Gastroesophageal sphincter (tissue), 4 donors: ENCODE measurements around the gene IRF2. TPM values are rescaled to one million over a fixed set of nuclear protein-coding genes. Genes with fewer than 3 reads are reported as not detected.
A peak's percentile ranks its signal among the peaks of the same experiment; 100 is the strongest.

Experiments used
- ATAC-seq: fragments of 150-250 bp; one replicate; pipeline ENCODE4 v1.9.1; 2016; ENCODE audit warnings: mild to moderate bottlenecking, moderate library complexity
- H3K27ac ChIP-seq, 4 donors: fragments of 200-600 bp; sonication (generic) in 3 of 4; 1 replicate in 3 of 4; 2 replicates in 1 of 4; pipeline ENCODE4 v1.5.1; 2016 to 2019
- H3K27me3 ChIP-seq: fragments of 200-600 bp; sonication (generic); one replicate; pipeline ENCODE4 v1.5.1; 2019
- H3K36me3 ChIP-seq, 2 donors: fragments of 200-600 bp; sonication (generic); one replicate each; pipeline ENCODE4 v1.5.1; 2019; ENCODE audit warnings: control low read depth in 1 of 2
- H3K4me1 ChIP-seq, 3 donors: fragments of 200-600 bp; sonication (generic); 1 replicate in 2 of 3; 2 replicates in 1 of 3; pipeline ENCODE4 v1.5.1; 2016 to 2019; ENCODE audit warnings: control low read depth in 2 of 3
- H3K4me3 ChIP-seq, 2 donors: fragments of 200-600 bp; sonication (generic); one replicate each; pipeline ENCODE4 v1.5.1; 2019; ENCODE audit warnings: mild to moderate bottlenecking in 1 of 2, moderate library complexity in 1 of 2
- H3K9me3 ChIP-seq, 3 donors: fragments of 200-600 bp; sonication (generic); one replicate each; pipeline ENCODE4 v1.5.1; 2017 to 2019; ENCODE audit warnings: control low read depth in 2 of 3
- CTCF ChIP-seq, 4 experiments: fragments of 200-600 bp in 2 of 4; fragments of 450-650 bp in 2 of 4; sonication (generic) in 1 of 4; IDR thresholded peaks; one replicate each; pipeline ENCODE4 v1.5.1; 2017 to 2019; ENCODE audit warnings: antibody characterized with exemption in 4 of 4, mild to moderate bottlenecking in 2 of 4, moderate library complexity in 2 of 4
- EP300 ChIP-seq: sonication (generic); formaldehyde crosslinking; IDR thresholded peaks from one replicate; pipeline ENCODE4 v1.6.1; 2017; ENCODE audit warnings: antibody characterized with exemption, mild to moderate bottlenecking
- POLR2A ChIP-seq, 2 donors: fragments of 450-650 bp; IDR thresholded peaks; one replicate each; pipeline ENCODE4 v1.6.1; 2017; ENCODE audit warnings: antibody characterized with exemption in 2 of 2, mild to moderate bottlenecking in 2 of 2, moderate library complexity in 1 of 2
- POLR2AphosphoS5 ChIP-seq: sonication (generic); formaldehyde crosslinking; IDR thresholded peaks from one replicate; pipeline ENCODE4 v1.6.1; 2017; ENCODE audit warnings: antibody characterized with exemption
- WGBS, 2 donors: methylation state at CpG; one replicate each; pipeline ENCODE4 v1.1.5; 2018; ENCODE audit warnings: low coverage in 1 of 2; 5-methylcytosine and 5-hydroxymethylcytosine counted together
- total RNA-seq, 4 donors: library from RNA; depleted of rRNA; stranded (reverse); fragments of >200 nt; gene quantifications; one replicate each; pipeline ENCODE4 v1.1.0, GENCODE V29; 2016

Gene IRF2
- total RNA-seq, 4 donors from 2014 or later = 34.1 to 41.7 (median 35.4) TPM

GRCh38 chr4:184459413-184459812 is 14.9 kb downstream of the IRF2 start:
- no peak overlapping the region for H3K4me3 ChIP-seq
- ATAC-seq = no peak
- no peaks in the 10 kb centered on the region for H3K9me3 ChIP-seq
- H3K27me3 ChIP-seq = no peaks in the 10 kb centered on the region
- no peak overlapping the region for H3K27ac ChIP-seq
- peaks cover 0 to 7% of the 10 kb centered on the region in 2 donors for H3K36me3 ChIP-seq
- peaks cover 1 to 67% (median 2%) of the 10 kb centered on the region in 3 donors for H3K4me1 ChIP-seq
- TF ChIP-seq EP300 = no peak
- TF ChIP-seq POLR2AphosphoS5 = no peak
- no peak for TF ChIP-seq POLR2A (IDR thresholded peaks at IDR 0.05)
- no peak for TF ChIP-seq CTCF (IDR thresholded peaks at IDR 0.05)
- WGBS, 2 donors = 86 to 93% methylated on average over 1 to 2 of the region's 3 CpGs

- TF ChIP-seq POLR2A (IDR thresholded peaks at IDR 0.05) = no peak
- TF ChIP-seq CTCF (IDR thresholded peaks at IDR 0.05) = no peak
- no peak for TF ChIP-seq POLR2AphosphoS5
- no peak for TF ChIP-seq EP300
- Histone ChIP-seq H3K36me3 (peaks cover 0 to 7% of the 10 kb centered on the region in 2 donors), H3K9me3 (no peaks in the 10 kb centered on the region), H3K4me3 (no peak overlapping the region), H3K27me3 (no peaks in the 10 kb centered on the region), H3K4me1 (peaks cover 12 to 83% (median 17%) of the 10 kb centered on the region in 3 donors), H3K27ac (peak overlapping the region in 1 of 4 donors; percentile 41)
- WGBS, 2 donors = 62 to 65% methylated on average over 6 to 10 of the region's 11 CpGs
- no peak for ATAC-seq
Measured at GRCh38 chr4:184457535-184458249, 16.7 kb downstream of the IRF2 start.

GRCh38 chr4:184456337-184456736 is 18.0 kb downstream of the IRF2 start:
- Histone ChIP-seq H3K4me3 (no peak overlapping the region), H3K4me1 (peaks cover 10 to 83% (median 28%) of the 10 kb centered on the region in 3 donors), H3K36me3 (peaks cover 0 to 13% of the 10 kb centered on the region in 2 donors), H3K27me3 (no peaks in the 10 kb centered on the region), H3K27ac (no peak overlapping the region), H3K9me3 (no peaks in the 10 kb centered on the region)
- WGBS, 2 donors = 97% methylated on average over 7 to 10 of the region's 26 CpGs
- no peak for TF ChIP-seq POLR2A (IDR thresholded peaks at IDR 0.05)
- no peak for TF ChIP-seq CTCF (IDR thresholded peaks at IDR 0.05)
- no peak for TF ChIP-seq EP300
- TF ChIP-seq POLR2AphosphoS5 = no peak
- no peak for ATAC-seq

- no peaks in the 10 kb centered on the region for H3K27me3 ChIP-seq
- H3K9me3 ChIP-seq = no peaks in the 10 kb centered on the region
- peaks cover 10 to 84% (median 36%) of the 10 kb centered on the region in 3 donors for H3K4me1 ChIP-seq
- 79 to 95% methylated on average over 2 of the region's 7 CpGs for WGBS, 2 donors
- H3K4me3 ChIP-seq = no peak overlapping the region
- H3K36me3 ChIP-seq = peaks cover 0 to 13% of the 10 kb centered on the region in 2 donors
- no peak overlapping the region for H3K27ac ChIP-seq
- ATAC-seq = no peak
- TF ChIP-seq CTCF (IDR thresholded peaks at IDR 0.05) (no peak), EP300 (no peak), POLR2A (IDR thresholded peaks at IDR 0.05) (no peak), POLR2AphosphoS5 (no peak)
Measured at GRCh38 chr4:184455299-184455698, 19.1 kb downstream of the IRF2 start.
